Activated CD8-positive, alpha-beta memory T cell treated with anti-CD3 and anti-CD28 coated beads, Interleukin-2, amount 50 U/mL, for 48 hours (primary cell): ENCODE data around the gene NF2.
"Not testable (repeated sequence)": the region's sequence is repeated elsewhere in the genome, so short reads cannot be mapped to it uniquely, and the experiment has no call there.

Experiments used
- DNase-seq: peaks from one replicate; pipeline ENCODE4 v3.0.0-alpha.2; 2020

NF2 gene

DNA sequence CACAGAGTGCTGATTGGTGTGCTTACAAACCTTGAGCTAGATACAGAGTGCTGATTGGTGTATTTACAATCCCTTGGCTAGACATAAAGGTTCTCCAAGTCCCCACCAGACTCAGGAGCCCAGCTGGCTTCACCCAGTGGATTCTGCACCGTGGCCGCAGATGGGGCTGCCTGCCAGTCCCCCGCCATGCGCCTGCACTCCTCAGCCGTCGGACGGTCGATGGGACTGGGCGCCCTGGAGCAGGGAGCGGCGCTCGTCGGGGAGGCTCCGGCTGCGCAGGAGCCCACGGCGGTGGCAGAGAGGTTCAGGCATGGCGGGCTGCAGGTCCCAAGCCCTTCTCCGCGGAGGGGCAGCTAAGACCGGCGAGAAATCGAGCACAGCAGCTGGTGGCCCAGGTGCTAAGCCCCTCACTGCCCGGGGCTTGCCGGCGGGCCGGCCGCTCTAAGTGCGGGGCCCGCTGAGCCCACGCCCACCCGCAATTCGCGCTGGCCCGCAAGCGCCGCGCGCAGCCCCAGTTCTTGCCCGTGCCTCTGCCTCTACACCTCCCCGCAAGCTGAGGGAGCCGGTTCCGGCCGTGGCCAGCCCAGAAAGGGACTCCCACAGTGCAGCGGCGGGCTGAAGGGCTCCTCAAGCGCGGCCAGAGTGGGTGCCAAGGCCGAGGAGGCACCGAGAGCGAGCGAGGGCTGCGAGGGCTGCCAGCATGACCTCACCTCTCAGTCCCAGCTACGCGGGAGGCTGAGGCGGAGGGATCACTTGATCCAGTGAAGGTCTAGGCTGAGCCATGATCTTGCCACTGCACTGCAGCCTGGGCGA lies 5.4 kb upstream of the NF2 start:
- not testable (repeated sequence) for DNase-seq

DNA sequence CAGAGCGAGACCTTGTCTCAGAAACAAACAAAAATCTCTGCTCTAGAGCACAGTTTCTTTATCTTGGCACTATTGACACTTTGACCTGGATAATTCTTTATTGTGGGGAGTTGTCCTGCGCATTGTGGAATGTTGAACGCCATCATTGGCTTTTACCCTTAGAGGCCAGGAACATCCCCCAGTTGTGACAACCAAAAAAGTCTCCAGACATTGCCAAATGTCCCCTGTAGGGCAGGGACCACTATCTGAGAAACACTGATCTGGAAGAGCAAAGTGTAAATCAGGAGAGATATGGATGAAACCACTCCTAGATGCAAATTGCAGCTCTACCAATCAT lies 4.8 kb upstream of the NF2 start:
- DNase-seq, result no peak

DNA sequence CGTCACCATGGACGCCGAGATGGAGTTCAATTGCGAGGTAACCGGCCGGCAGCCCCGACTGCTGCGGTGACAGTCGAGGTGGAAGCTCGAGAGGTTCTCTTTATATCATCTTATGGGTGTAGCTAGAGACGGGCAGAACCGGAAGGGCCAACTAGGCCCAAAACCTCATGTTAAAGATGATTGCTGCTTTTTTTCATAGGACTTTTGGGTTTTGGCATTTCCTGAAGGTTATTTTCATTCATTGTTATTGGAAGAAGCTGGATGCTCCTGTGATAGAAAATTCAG lies 585 bp downstream of the NF2 start:
- no peak for DNase-seq

DNA sequence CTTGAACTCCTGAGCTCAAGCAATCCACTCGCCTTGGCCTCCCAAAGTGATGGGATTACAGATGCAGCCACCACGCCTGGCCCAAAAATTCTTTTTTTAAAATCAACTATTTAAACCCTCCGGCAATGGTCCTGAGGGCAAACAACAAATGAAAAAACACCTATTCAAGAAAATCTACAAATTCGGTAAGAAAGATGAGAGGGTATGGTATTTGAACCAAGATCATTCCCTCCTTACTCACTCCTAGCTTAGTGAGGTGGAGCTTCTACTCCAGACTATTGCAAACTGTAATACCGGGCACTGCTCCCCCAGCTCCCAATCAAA lies 2.1 kb downstream of the NF2 start:
- no peak for DNase-seq

DNA sequence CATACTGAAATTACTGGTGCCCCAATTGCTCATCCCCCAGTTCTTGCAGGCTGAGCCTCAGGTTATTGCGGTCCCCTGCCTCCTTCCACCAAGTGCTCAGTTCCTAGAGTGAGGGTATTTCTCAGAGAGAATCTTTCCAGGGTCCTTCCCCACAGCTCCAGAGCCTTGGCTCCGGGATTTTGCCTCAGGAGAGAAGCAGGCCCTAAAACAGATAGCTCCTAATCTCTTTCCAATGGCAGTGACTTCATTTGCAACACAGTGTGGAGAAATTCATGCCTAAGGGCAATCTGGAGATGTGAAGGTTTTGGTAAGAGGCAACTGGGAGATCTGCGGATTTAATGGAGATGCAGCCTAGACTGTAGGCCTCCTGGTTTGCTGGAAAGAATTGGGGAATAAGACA lies 2.9 kb downstream of the NF2 start:
- DNase-seq, result no peak

DNA sequence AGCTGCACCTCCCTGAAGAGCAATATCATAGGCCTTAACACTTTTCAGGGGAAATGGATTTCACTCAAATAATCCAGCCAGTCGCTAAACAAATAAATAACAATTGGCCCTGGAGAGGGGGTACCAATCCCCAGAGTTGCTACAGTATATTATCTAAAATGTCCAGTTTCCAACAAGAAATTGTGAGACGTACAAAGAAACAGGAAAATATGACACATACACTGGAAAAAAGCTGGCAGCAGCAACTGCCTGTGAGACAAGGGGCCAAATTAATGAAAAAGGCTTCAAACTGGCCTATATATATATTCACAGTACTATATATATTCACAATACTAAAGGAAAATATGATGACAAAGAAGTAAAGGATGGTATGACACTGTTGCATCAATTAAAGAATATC lies 4.0 kb downstream of the NF2 start:
- no peak for DNase-seq

DNA sequence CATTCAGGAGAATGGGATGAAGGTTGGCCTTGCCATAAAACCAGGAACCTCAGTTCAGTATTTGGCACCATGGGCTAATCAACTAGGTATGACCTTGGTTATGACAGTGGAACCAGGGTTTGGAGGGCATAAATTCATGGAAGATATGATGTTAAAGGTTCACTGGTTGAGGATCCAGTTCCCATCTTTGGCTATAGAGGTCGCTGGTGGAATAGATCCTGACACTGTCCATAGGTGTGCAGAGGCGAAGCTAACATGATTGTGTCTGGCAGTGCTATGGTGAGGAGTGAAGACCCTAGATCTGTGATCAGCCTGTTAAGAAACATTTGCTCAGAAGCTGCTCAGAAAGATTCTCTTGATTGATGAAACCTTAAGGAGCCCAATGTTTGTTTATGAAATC lies 5.7 kb downstream of the NF2 start:
- no peak for DNase-seq

DNA sequence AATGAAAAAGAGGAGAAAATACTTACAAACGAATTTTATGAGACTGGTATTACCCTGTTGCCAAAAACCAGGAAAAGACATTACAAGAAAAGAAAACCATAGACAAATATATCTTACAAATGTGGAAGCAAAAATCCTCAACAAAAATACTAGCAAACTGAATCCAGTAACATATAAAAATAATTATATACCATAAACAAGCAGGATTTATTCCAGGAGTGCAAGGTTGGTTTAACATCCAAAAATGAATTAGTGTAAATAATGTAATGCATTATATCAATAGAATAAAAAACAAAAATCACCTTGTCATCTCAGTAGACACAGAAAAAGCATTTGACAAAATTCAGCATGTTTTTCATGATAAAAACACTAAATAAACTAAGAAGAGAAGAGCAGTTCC lies 7.3 kb downstream of the NF2 start:
- DNase-seq, result no peak

DNA sequence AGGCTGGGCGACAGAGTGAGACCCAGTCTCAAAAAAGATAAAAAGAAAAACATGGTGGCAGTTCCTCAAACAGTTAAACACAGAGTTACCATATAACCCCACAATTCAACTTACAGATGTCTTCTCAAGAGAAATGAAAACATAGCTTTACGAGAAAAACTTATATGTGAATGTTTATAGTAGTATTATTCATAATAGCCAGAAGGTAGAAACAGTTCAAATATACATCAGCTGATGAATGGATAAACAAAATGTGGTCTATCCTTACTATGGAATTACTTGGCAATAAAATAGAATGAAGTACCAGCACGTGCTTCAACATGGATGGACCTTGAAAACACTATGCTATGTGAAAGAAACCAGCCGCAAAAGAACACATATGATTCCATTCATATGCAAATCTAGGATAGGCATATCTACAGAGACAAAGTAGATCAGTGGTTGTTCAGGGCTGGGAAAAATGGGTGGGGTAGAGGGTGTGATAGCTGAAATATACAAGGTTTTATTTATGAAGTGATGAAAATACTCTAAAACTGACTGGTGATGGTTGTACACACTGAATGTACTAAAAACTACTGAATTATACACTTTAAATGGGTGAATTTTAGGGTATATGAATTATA lies 12.4 kb downstream of the NF2 start:
- DNase-seq, result no peak

DNA sequence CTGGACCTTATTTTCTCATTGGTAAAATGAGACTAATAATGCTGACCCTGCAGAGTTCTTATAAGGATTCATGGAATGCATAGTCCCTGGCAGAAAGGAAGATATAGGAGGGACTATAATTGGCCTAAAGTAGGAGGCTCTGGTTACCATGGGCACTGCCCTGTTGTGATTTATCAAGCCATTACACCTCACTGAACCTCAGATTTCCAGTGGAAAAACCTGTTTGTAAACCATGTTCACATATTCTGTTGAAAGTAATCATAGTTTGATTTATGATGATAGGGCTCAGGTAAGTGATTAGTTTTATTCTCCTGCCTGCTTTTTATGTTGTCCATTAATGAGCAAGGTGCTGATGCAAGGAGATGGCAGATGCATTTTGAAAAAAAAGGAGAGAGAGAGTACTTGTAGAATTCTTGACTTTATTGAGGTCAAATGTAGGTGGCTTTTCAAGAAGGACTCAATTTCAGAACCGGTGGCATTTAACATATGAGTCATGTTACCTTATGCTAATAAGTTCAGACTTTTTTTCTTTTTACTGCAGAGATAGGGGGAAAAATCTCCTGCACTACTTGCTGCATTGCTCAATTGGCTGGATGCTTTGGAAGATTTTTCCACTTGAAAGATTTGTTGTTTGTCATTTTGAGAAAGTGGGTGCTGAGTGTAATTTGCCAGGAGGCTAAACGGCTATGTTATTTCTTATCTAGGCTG lies 14.6 kb downstream of the NF2 start:
- no peak for DNase-seq

DNA sequence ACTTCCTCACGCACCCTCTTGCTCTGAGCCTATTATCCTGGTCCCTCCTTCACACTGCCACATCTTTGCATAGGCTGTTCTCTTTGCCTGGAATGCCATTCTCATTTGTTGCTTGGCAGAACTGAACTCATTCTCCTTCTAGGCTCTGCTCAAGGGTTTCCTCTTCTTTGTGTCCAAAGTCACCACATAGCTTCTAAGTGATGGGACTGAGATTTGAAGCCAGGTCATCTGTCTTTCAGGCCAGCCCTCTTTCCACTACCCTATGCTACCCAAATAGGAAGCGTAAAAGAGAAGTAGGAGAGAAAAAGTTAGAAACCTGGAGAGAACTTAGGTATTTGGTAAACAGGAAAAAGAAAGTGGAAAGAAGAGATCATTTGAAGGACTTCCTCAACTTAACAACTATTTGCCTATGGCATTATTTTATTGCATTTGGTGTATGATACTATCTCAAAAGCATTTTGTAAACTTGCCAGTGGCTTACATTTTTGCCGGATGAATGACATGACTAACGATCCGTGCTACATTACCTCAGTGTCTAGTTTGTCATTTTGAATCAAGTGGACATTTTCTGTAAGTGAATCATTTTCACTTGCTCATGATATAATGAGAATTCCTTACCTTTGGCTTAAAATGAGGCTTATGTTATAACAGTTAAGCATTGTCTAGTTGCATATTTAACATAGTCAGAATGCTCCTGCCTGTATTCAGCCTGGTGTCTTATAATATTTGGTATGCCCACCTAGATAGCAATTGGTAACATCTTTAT lies 18.5 kb downstream of the NF2 start:
- DNase-seq, result no peak

DNA sequence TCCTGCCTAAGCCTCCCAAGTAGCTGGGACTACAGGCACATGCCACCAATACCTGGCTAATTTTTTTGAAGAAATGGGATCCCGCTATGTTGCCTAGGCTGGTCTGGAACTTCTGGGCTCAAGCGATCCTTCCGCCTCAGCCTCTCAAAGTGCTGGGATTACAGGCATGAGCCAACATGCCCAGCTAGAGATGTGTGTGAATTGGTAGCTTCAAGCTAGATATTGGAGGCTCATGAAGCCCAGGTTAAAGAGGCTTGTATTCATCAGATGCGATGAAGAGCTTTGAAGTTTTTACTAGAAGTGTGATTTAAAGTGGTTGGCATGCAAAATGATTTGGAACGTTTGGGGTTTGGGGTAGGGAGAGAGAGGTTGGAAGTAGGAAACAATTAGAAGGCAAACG lies 19.6 kb downstream of the NF2 start:
- no peak for DNase-seq

DNA sequence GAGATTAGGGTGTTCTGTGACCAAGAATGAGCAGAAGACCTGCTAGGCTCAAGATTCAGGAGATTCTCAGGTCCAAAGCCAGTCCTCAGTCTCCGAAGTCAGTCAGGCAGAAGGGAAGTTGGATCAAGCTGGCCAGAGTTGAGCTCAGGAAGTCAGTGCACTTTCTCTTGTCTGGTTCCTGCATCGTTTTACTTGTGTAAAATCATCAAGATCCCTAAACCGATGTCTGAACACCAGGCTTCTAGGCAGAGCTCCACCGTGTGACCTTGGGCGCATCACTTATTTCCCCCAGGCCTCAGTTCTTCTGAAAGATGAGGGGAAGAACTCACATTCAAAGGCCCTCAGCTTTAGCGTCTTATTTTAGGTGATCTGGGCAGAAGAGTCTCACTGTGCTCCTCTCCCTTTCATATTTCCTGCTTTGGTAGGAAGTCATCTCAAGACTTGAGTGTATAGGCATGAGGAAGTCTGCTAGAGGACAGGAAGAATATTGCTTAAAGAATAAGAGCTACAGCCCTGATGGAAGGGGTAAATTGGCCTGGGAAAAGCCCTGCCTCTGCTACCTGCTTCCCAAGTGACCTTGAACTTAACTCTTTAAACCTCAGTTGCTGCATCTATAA lies 20.2 kb downstream of the NF2 start:
- DNase-seq, result no peak

DNA sequence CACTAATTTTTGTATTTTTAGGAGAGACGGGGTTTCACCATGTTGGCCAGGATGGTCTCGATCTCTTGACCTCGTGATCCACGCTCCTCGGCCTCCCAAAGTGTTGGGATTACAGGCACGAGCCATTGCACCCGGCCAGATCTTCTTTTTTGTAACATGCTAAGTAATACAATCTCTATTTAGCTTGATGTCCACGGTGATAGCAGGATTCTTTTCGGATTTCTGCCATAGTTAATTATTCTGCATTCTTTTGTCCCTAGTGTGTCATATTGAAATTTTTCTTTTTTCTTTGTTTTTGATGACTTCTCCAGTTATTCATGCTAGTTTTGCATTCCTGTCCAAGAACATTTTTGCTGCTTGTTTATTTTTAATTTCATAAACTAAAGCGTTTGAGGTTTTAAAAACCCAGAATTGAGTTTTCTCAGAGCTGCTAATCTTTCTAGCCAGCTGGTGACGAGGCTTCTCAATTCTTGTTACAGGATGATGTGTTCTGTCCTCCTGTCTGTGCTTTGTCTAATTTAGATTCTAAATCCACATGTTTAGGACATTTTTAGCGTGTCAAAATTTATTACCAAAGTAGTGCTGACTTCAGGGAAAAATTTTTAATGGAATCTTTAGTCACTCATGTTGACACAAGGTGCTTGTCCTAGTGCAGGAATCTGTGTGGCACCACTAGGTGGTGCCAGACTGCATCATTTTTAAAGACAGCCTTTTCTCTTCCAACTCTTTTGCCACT lies 21.8 kb downstream of the NF2 start:
- DNase-seq, result no peak

DNA sequence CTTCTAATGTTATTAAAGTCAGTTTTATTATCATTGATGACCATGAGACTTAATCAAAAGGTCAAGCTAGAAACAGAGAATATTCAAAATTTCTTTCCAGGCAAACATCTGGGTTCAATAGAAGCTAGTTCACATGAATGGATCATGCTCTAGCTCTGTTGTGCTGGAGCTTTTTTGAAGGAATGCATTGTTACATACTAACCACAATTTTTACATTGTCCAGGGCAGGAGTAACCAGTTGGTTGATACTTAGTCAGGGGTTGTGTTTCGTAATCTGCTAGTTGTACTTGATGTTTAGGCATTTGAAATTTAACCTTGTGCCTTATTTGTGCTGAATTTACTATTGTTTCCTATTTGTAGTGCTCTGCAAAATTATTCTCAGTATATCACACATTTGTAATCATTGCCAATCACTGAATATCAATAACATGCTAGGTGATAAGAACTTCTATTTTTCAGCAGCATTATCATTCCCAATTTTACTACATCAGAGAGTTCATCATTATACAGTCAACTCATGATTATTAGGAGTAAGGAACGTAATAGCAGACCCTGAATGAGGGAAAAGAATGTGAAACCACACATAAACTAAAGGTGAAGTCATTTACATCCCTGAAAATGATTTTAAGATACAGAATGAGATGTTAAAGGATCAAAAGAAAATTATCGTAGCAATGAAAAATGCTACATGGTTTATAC lies 23.2 kb downstream of the NF2 start:
- DNase-seq, result no peak

DNA sequence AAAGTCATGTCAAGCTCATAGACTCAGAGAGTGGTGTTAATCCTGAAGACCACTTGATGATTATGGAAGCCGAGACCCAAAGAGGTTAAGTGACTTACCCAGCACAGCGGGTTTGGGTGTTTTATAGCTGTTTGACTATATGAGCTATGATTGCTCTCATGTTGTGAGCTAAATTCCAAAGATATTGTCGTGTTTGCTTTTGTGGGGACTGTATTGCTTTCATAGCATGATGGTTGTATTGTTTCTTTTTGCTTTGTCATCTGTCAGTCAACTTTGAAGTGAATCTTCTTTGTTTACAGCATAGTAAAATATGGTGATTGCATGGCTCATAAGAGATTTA lies 23.7 kb downstream of the NF2 start:
- DNase-seq, result no peak

DNA sequence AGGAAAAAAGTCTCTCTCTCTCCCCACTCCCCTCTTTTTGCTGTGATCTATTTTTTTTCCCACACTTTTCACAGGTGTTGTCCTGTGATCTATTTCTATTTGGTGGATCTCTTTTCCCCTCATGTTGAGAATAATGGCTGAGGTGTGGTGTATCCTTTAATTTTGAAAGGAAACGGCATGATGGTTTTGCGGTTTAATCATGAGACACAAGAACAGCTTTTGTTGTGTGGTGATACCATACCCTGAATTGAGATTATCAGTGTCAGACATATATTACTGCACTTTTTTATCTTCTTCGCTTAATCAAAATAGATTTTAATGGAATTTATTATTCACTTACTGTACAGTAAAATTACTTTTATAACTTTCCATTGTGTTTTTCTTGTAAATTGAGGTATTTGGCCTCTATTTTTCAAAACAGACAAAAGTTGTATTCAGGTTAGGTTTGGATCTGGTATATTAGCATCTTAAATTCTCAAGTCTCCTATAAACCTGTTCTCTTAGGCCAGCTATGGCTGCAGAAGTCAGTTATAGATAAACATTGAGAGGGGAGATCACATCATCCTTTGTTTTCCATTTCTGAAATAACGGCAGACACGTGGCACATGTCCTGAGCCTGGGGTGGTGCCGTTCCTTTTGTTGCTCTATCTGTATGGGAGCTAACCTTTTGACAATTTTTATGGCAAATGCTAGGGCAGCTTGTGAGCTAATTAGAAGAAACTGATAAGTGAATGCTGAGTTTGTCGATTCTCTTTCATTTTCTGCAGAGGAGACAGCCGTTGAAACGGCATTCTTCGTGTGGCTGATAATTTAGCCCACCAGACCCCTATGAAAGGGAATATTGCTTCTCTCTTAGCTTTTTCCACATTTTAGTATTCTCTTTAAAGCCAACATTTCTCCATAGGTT lies 25.8 kb downstream of the NF2 start:
- DNase-seq, result no peak

DNA sequence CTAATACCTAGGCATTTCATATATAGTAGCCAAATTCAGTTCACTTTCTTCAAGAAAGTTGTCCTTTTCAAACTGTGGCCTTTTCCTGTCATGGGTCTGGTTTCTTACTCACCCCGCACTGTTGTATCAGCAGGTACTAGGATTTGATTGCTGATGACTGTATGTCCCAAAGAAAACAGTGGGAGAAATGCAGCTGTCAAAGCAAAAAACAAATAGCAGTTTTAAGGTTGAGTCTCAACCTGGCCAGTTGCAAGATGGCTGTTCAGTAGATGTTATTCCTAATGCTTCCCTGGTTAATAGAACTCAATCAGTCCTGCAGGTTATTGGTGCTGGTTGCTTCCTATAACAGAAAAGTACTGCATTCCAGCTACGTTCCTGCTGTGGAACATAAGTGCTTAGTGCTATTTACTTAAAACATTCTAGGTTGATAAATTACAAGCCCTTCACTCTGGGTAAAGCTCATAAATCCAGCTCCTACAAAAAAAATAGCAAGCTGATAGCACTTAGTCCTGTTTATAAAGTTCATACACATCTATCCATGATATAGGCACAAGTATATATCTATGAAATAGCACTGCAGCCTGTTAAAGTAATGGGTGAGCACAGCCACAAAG lies 26.6 kb downstream of the NF2 start:
- no peak for DNase-seq

DNA sequence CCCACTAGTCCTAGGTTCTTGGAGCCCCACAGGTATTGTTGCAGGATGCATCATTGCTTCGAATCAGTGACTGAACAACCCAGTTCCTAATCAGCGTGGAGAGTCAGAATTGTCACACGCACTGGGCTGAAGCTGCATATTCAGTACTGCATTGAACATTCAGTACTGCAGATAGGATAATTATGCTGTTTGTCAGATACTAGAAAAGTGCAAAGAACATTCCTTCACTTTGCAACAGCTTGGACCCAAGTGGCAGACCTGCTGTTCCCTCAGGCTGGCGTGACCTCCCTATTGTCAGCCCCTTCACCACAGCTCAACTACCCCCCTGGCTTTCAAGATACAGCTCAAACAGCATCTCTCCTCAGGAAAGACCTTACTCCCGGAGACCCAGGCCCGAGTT lies 27.6 kb downstream of the NF2 start:
- no peak for DNase-seq

DNA sequence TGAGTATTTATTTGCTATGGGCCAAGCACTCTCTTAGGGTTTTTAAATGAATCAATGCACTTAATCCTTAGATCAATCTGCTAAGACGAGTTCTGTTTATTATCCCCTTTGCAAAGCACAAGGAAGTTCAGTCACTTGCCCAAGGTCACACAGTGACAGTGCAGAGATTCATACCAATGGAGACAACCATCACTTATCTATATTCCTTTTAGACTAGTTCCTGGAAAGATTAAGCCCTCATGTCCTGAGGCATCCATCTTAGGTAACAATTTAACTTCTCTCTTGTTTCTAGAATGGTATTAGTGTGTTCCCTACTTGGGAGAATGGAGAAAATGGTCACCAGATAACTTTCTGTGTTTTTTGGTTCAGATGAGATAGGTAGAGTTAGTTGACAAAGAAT lies 28.3 kb downstream of the NF2 start:
- no peak for DNase-seq

DNA sequence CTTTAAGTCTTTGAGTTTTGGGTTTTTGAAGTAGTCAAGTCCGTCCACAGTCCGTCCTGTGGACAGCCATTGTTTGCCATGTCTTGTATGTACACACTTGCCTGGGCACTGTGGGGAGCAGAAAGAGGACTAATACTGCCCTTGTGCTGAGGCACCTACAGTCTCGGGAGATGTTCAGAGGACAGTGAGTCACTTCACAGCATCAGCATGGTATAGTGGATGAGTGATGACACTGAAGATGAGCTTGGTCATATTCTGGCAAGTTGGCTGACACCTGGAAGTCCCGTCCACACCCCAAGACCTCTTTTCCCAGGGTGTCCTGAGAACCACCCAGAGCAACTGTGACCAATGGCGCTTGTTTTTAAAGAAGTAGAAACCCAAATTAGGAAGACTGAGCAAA lies 29.2 kb downstream of the NF2 start:
- no peak for DNase-seq
